Trophoblast cell (in vitro differentiated cells and primary cell): ENCODE measurements around the gene CYTL1.
"Not testable (repeated sequence)": the region's sequence is repeated elsewhere in the genome, so short reads cannot be mapped to it uniquely, and the experiment has no call there.

Experiments used
- DNase-seq, 2 donors: peaks; one replicate each; pipeline ENCODE4 v3.0.0-alpha.2; 2016
- H2AFZ ChIP-seq: 2 replicates; pipeline ENCODE4 v1.6.1; 2013; ENCODE audit warnings: low read length, moderate library complexity, mild to moderate bottlenecking; ENCODE audit not compliant: insufficient read depth, poor library complexity
- H2AK5ac ChIP-seq: 2 replicates; pipeline ENCODE4 v1.6.1; 2013; ENCODE audit warnings: mild to moderate bottlenecking, low read length
- H2BK120ac ChIP-seq: 2 replicates; pipeline ENCODE4 v1.6.1; 2013; ENCODE audit warnings: low read length, mild to moderate bottlenecking, moderate library complexity; ENCODE audit not compliant: insufficient read depth, poor library complexity
- H2BK12ac ChIP-seq: 2 replicates; pipeline ENCODE4 v1.6.1; 2013; ENCODE audit warnings: mild to moderate bottlenecking, low read length, moderate library complexity
- H2BK5ac ChIP-seq: 2 replicates; pipeline ENCODE4 v1.6.1; 2013; ENCODE audit warnings: low read length, low read depth, moderate library complexity, mild to moderate bottlenecking; ENCODE audit not compliant: poor library complexity
- H3K14ac ChIP-seq: 2 replicates; pipeline ENCODE4 v1.6.1; 2013; ENCODE audit warnings: mild to moderate bottlenecking, low read length
- H3K18ac ChIP-seq: 2 replicates; pipeline ENCODE4 v1.6.1; 2013; ENCODE audit warnings: mild to moderate bottlenecking, low read length
- H3K23ac ChIP-seq: 2 replicates; pipeline ENCODE4 v1.6.1; 2013; ENCODE audit warnings: low read length
- H3K27ac ChIP-seq: 2 replicates; pipeline ENCODE4 v1.5.1; 2013; ENCODE audit warnings: low read depth, mild to moderate bottlenecking, inconsistent platforms, low read length, moderate library complexity
- H3K27me3 ChIP-seq: 2 replicates; pipeline ENCODE4 v1.6.1; 2013; ENCODE audit warnings: inconsistent platforms, mild to moderate bottlenecking, low read length, moderate library complexity; ENCODE audit not compliant: insufficient read depth
- H3K36me3 ChIP-seq, 2 experiments: 1 replicate in 1 of 2; 2 replicates in 1 of 2; pipeline ENCODE4 v1.6.1; 2013; ENCODE audit warnings: low read length in 2 of 2, mild to moderate bottlenecking in 2 of 2, moderate library complexity in 1 of 2; ENCODE audit not compliant: insufficient read depth in 2 of 2, control insufficient read depth in 1 of 2
- H3K4ac ChIP-seq: 2 replicates; pipeline ENCODE4 v1.6.1; 2013; ENCODE audit warnings: low read depth, mild to moderate bottlenecking, low read length, moderate library complexity
- H3K4me1 ChIP-seq, 2 experiments: 1 replicate in 1 of 2; 2 replicates in 1 of 2; pipeline ENCODE4 v1.6.1; 2013; ENCODE audit warnings: low read length in 2 of 2, mild to moderate bottlenecking in 2 of 2, moderate library complexity in 1 of 2; ENCODE audit not compliant: insufficient read depth in 2 of 2, control insufficient read depth in 1 of 2
- H3K4me2 ChIP-seq: 2 replicates; pipeline ENCODE4 v1.6.1; 2013; ENCODE audit warnings: inconsistent platforms, mild to moderate bottlenecking, low read length, moderate library complexity
- H3K4me3 ChIP-seq: 2 replicates; pipeline ENCODE4 v1.5.1; 2013; ENCODE audit warnings: mild to moderate bottlenecking, low read depth, low read length, inconsistent platforms
- H3K79me1 ChIP-seq: one replicate; pipeline ENCODE4 v1.6.1; 2013; ENCODE audit warnings: low read length
- H3K79me2 ChIP-seq: 2 replicates; pipeline ENCODE4 v1.6.1; 2013; ENCODE audit warnings: low read length, mild to moderate bottlenecking; ENCODE audit not compliant: control insufficient read depth, insufficient read depth, poor library complexity
- H3K9ac ChIP-seq: 2 replicates; pipeline ENCODE4 v1.6.1; 2013; ENCODE audit warnings: mild to moderate bottlenecking, low read length
- H3K9me3 ChIP-seq: 2 replicates; pipeline ENCODE4 v1.6.1; 2013; ENCODE audit warnings: low read depth, mild to moderate bottlenecking, control low read depth, inconsistent platforms, low read length; ENCODE audit not compliant: insufficient read depth
- H4K12ac ChIP-seq: 2 replicates; pipeline ENCODE4 v1.6.1; 2013; ENCODE audit warnings: low read depth, mild to moderate bottlenecking, low read length, moderate library complexity
- H4K8ac ChIP-seq: 2 replicates; pipeline ENCODE4 v1.6.1; 2013; ENCODE audit warnings: low read depth, mild to moderate bottlenecking, low read length, moderate library complexity
- H4K91ac ChIP-seq: one replicate; pipeline ENCODE4 v1.6.1; 2013; ENCODE audit warnings: low read depth, mild to moderate bottlenecking, low read length, moderate library complexity
- WGBS: extraction: QIAGEN DNeasy Blood & Tissue Kit; methylation state at CpG from one replicate; pipeline ENCODE4 v1.1.7; 2013; ENCODE audit warnings: missing lambda C conversion rate; ENCODE audit not compliant: insufficient read length, insufficient coverage; ENCODE audit errors: extremely low coverage; 5-methylcytosine and 5-hydroxymethylcytosine counted together

The CYTL1 gene

GRCh38 chr4:4996935-4997334 is 22.3 kb downstream of the CYTL1 start:
- H3K4me1 ChIP-seq, H3K27ac ChIP-seq, H4K12ac ChIP-seq, H2AFZ ChIP-seq, H3K79me1 ChIP-seq, H3K4me2 ChIP-seq, H3K9me3 ChIP-seq, H3K23ac ChIP-seq, H3K27me3 ChIP-seq, H2BK120ac ChIP-seq, H3K9ac ChIP-seq, H2BK12ac ChIP-seq, H3K4me3 ChIP-seq, DNase-seq, H2BK5ac ChIP-seq, H3K36me3 ChIP-seq, H2AK5ac ChIP-seq, H4K8ac ChIP-seq, H4K91ac ChIP-seq, H3K4ac ChIP-seq, H3K18ac ChIP-seq, H3K14ac ChIP-seq, H3K79me2 ChIP-seq: not testable (repeated sequence)
- no CpG with 5 or more reads among the region's 1 CpG for WGBS

GRCh38 chr4:4995908-4996265 is 23.4 kb downstream of the CYTL1 start:
- Histone ChIP-seq H3K27ac (no peak overlapping the region), H2BK5ac (no peak overlapping the region), H3K79me2 (peaks cover 1% of the 10 kb centered on the region), H3K27me3 (no peaks in the 10 kb centered on the region), H3K4ac (no peak overlapping the region), H3K9ac (no peak overlapping the region), H3K4me2 (no peak overlapping the region), H2BK12ac (no peak overlapping the region), H2AK5ac (no peak overlapping the region), H3K9me3 (peaks cover 4% of the 10 kb centered on the region), H4K91ac (no peak overlapping the region), H3K18ac (no peak overlapping the region), H4K12ac (no peak overlapping the region), H2AFZ (no peak overlapping the region), H3K14ac (no peak overlapping the region), H2BK120ac (no peak overlapping the region), H3K36me3 (no peaks in the 10 kb centered on the region), H3K4me3 (no peak overlapping the region), H4K8ac (no peak overlapping the region), H3K79me1 (peaks cover 5% of the 10 kb centered on the region), H3K23ac (no peak overlapping the region), H3K4me1 (peaks cover 4 to 5% of the 10 kb centered on the region in 2 experiments)
- no CpG with 5 or more reads among the region's 8 CpGs for WGBS
- no peak for DNase-seq

- no CpG with 5 or more reads among the region's 22 CpGs for WGBS
- Histone ChIP-seq H3K36me3 (no peaks in the 10 kb centered on the region), H3K9ac (no peak overlapping the region), H2AK5ac (no peak overlapping the region), H3K14ac (no peak overlapping the region), H3K23ac (no peak overlapping the region), H4K8ac (no peak overlapping the region), H3K79me1 (peaks cover 5% of the 10 kb centered on the region), H3K4me2 (no peak overlapping the region), H4K91ac (no peak overlapping the region), H3K79me2 (peaks cover 1% of the 10 kb centered on the region), H3K4ac (no peak overlapping the region), H3K4me3 (no peak overlapping the region), H4K12ac (no peak overlapping the region), H3K9me3 (peaks cover 7% of the 10 kb centered on the region), H3K4me1 (peaks cover 6 to 7% of the 10 kb centered on the region in 2 experiments), H3K27me3 (no peaks in the 10 kb centered on the region), H3K27ac (no peak overlapping the region), H2BK12ac (no peak overlapping the region), H2BK120ac (no peak overlapping the region), H2BK5ac (no peak overlapping the region), H3K18ac (no peak overlapping the region), H2AFZ (no peak overlapping the region)
- peak; percentile 62 to 87 for DNase-seq
Measured at GRCh38 chr4:4995103-4995907, 24.0 kb downstream of the CYTL1 start.

- Histone ChIP-seq H3K79me1 (peaks cover 5% of the 10 kb centered on the region), H4K8ac (no peak overlapping the region), H2BK12ac (no peak overlapping the region), H2BK5ac (no peak overlapping the region), H3K18ac (no peak overlapping the region), H3K4me2 (no peak overlapping the region), H3K23ac (no peak overlapping the region), H3K4me3 (no peak overlapping the region), H3K4ac (no peak overlapping the region), H2AFZ (no peak overlapping the region), H3K4me1 (peaks cover 6 to 8% of the 10 kb centered on the region in 2 experiments), H2BK120ac (no peak overlapping the region), H4K91ac (no peak overlapping the region), H2AK5ac (no peak overlapping the region), H3K14ac (no peak overlapping the region), H3K36me3 (no peaks in the 10 kb centered on the region), H3K9ac (no peak overlapping the region), H4K12ac (no peak overlapping the region), H3K79me2 (peaks cover 1% of the 10 kb centered on the region), H3K27ac (no peak overlapping the region), H3K27me3 (no peaks in the 10 kb centered on the region), H3K9me3 (peaks cover 7% of the 10 kb centered on the region)
- WGBS = no CpG with 5 or more reads among the region's 18 CpGs
- DNase-seq = no peak
Measured at GRCh38 chr4:4994312-4995097, 24.8 kb downstream of the CYTL1 start.
